B cell (primary cell): Measurements from ENCODE around the gene CEP170. TPM values are rescaled to one million over a fixed set of nuclear protein-coding genes. Genes with fewer than 3 reads are reported as not detected.

ENCODE experiments used
- ATAC-seq: fragments of 200-7000 bp; cut with Tn5 transposase; one replicate; pipeline ENCODE4 v1.10.0; 2021; ENCODE audit warnings: low read depth, mild to moderate bottlenecking, moderate number of reproducible peaks, moderate library complexity
- CTCF ChIA-PET: fragments of 350-600 bp; sonication (Branson Sonifier 250); formaldehyde crosslinking; loops from one replicate; lab custom pipeline; 2021; ENCODE audit warnings: antibody characterized with exemption, inconsistent platforms; lab: Charles Lee
- POLR2A ChIA-PET: fragments of 350-600 bp; sonication (Branson Sonifier 250); formaldehyde crosslinking; loops from one replicate; lab custom pipeline; 2021; ENCODE audit warnings: antibody characterized with exemption; lab: Charles Lee
- DNase-seq: peaks from one replicate; pipeline ENCODE4 v3.0.0; 2013
- H2AFZ ChIP-seq: 2 replicates; pipeline ENCODE4 v1.6.1; 2012; ENCODE audit warnings: mild to moderate bottlenecking, low read depth, low read length; ENCODE audit not compliant: insufficient read depth, poor library complexity, severe bottlenecking
- H3K27ac ChIP-seq, 2 donors: 1 replicate in 1 of 2; 2 replicates in 1 of 2; pipeline ENCODE4 v1.5.1; 2012 to 2013; ENCODE audit warnings: low read length in 2 of 2, mild to moderate bottlenecking in 2 of 2, moderate library complexity in 1 of 2
- H3K27me3 ChIP-seq, 4 experiments: fragments of 200-600 bp in 1 of 4; sonication (generic) in 1 of 4; replicated peaks in 1 of 4; 1 replicate in 2 of 4; 2 replicates in 2 of 4; pipeline versions ENCODE4 v1.6.1 to v1.7.0; 2013 to 2016; ENCODE audit warnings: low read length in 3 of 4, mild to moderate bottlenecking in 2 of 4, mixed read lengths in 1 of 4, moderate library complexity in 1 of 4; ENCODE audit not compliant: insufficient read depth in 4 of 4, control insufficient read depth in 3 of 4; ENCODE audit errors: control extremely low read depth in 1 of 4
- H3K36me3 ChIP-seq, 2 experiments: replicated peaks in 1 of 2; 1 replicate in 1 of 2; 2 replicates in 1 of 2; pipeline versions ENCODE4 v1.6.1 to v1.7.1; 2013; ENCODE audit warnings: low read length in 1 of 2; ENCODE audit not compliant: insufficient read depth in 2 of 2, control insufficient read depth in 1 of 2; ENCODE audit errors: control extremely low read depth in 1 of 2, extremely low read depth in 1 of 2
- H3K4me1 ChIP-seq, 2 donors: fragments of 200-600 bp in 1 of 2; sonication (generic) in 1 of 2; 1 replicate in 1 of 2; 2 replicates in 1 of 2; pipeline versions ENCODE4 v1.5.1 to v1.6.1; 2013 to 2017; ENCODE audit warnings: low read length in 2 of 2; ENCODE audit not compliant: control insufficient read depth in 2 of 2, insufficient read depth in 2 of 2
- H3K4me2 ChIP-seq: replicated peaks from 2 replicates; pipeline ENCODE3; 2012; ENCODE audit warnings: mild to moderate bottlenecking, low read depth, low read length; ENCODE audit not compliant: poor library complexity, severe bottlenecking
- H3K4me3 ChIP-seq, 5 experiments: fragments of 200-600 bp in 1 of 5; sonication (generic) in 1 of 5; 1 replicate in 3 of 5; 2 replicates in 2 of 5; pipeline versions ENCODE4 v1.5.1 to v1.7.0; 2011 to 2016; ENCODE audit warnings: low read length in 4 of 5, mild to moderate bottlenecking in 4 of 5, low read depth in 2 of 5, control low read depth in 1 of 5, moderate library complexity in 1 of 5; ENCODE audit not compliant: insufficient read depth in 1 of 5; ENCODE audit errors: control extremely low read depth in 1 of 5, extremely low read depth in 1 of 5
- H3K79me2 ChIP-seq: fragments of 200-600 bp; sonication (generic); one replicate; pipeline ENCODE4 v1.6.0; 2016; ENCODE audit warnings: low read length; ENCODE audit not compliant: control insufficient read depth, insufficient read depth
- H3K9ac ChIP-seq: fragments of 200-600 bp; sonication (generic); 2 replicates; pipeline ENCODE4 v1.6.1; 2017; ENCODE audit warnings: mild to moderate bottlenecking, low read length, moderate library complexity
- H3K9me3 ChIP-seq, 3 donors: one replicate each; pipeline versions ENCODE4 v1.6.1 to v1.7.1; 2013; ENCODE audit warnings: low read length in 2 of 3; ENCODE audit not compliant: control insufficient read depth in 2 of 3, insufficient read depth in 1 of 3; ENCODE audit errors: control extremely low read depth in 1 of 3
- H4K20me1 ChIP-seq: 2 replicates; pipeline ENCODE4 v1.6.0; 2012; ENCODE audit warnings: mild to moderate bottlenecking, low read length; ENCODE audit not compliant: insufficient read depth, control insufficient read depth, poor library complexity, severe bottlenecking
- H3K27ac Mint-ChIP-seq: one replicate; pipeline ENCODE4 v1.8.0; 2021; ENCODE audit warnings: mixed read lengths
- H3K27me3 Mint-ChIP-seq: one replicate; pipeline ENCODE4 v1.8.0; 2021; ENCODE audit warnings: mixed read lengths
- H3K4me1 Mint-ChIP-seq: one replicate; pipeline ENCODE4 v1.8.0; 2021; ENCODE audit warnings: mixed read lengths
- H3K4me3 Mint-ChIP-seq: one replicate; pipeline ENCODE4 v1.8.0; 2021; ENCODE audit warnings: mixed read lengths
- H3K9me3 Mint-ChIP-seq: one replicate; pipeline ENCODE4 v1.8.0; 2022; ENCODE audit warnings: mixed read lengths; ENCODE audit not compliant: insufficient read depth
- CTCF ChIP-seq: fragments of 200-600 bp; IDR thresholded peaks from one replicate; pipeline ENCODE4 v1.8.0; 2022; ENCODE audit warnings: antibody characterized with exemption, mild to moderate bottlenecking
- EZH2 ChIP-seq: IDR thresholded peaks from 2 replicates; pipeline ENCODE4 v1.6.1; 2012; ENCODE audit warnings: borderline replicate concordance, low read depth, mild to moderate bottlenecking, moderate library complexity, low read length; ENCODE audit not compliant: insufficient read depth, poor library complexity, severe bottlenecking
- WGBS: methylation state at CpG from one replicate; pipeline ENCODE4 v1.1.5; 2013; ENCODE audit warnings: missing lambda C conversion rate; ENCODE audit not compliant: insufficient coverage; 5-methylcytosine and 5-hydroxymethylcytosine counted together
- intact Hi-C: fragments of 100-400 bp; cut with micrococcal nuclease; formaldehyde crosslinking; loops from one replicate; pipeline ENCODE4 v1.10.0; 2022
- polyA plus RNA-seq: library from polyadenylated mRNA; depleted of rRNA; stranded (reverse); fragments of >200 nt; gene quantifications from 2 replicates; pipeline ENCODE4 v1.2.3, GENCODE V29; 2012
- total RNA-seq, 2 donors: library from RNA; stranded (reverse); fragments of 120-200 nt in 1 of 2; gene quantifications; 1 replicate in 1 of 2; 2 replicates in 1 of 2; pipeline versions ENCODE4 v1.2.3 to v1.2.4, GENCODE V29; 2013 to 2022

CEP170 gene
- total and polyA plus RNA-seq, 2 donors (not counting 1 experiment from before 2014, with no cell fraction given), result 27.3 to 145 TPM

GRCh38 chr1:243281672-243282071, 26.6 kb upstream of the CEP170 start:
- peaks cover 0 to 1% of the 10 kb centered on the region in 2 experiments for H3K36me3 ChIP-seq
- no peak overlapping the region for H3K27ac ChIP-seq
- no peak overlapping the region for H3K27ac Mint-ChIP-seq
- ATAC-seq (no peak), DNase-seq (no peak)
- peaks cover 2% of the 10 kb centered on the region for H3K9me3 Mint-ChIP-seq
- H4K20me1 ChIP-seq, result no peaks in the 10 kb centered on the region
- H3K79me2 ChIP-seq, result peaks cover 7% of the 10 kb centered on the region
- H3K27me3 ChIP-seq, result no peaks in the 10 kb centered on the region
- no peak overlapping the region for H3K4me2 ChIP-seq
- peaks cover 24% of the 10 kb centered on the region for H3K4me1 Mint-ChIP-seq
- ChIA-PET CTCF (no interaction called here), POLR2A (no interaction called here)
- H3K9me3 ChIP-seq, result peaks cover 0 to 9% (median 4%) of the 10 kb centered on the region in 3 donors
- H3K4me1 ChIP-seq, result peaks cover 7 to 10% of the 10 kb centered on the region in 2 donors
- WGBS, result 100% methylated on average over 1 of the region's 5 CpGs
- H3K4me3 Mint-ChIP-seq, result no peak overlapping the region
- no peak for TF ChIP-seq EZH2
- TF ChIP-seq CTCF, result no peak
- H3K27me3 Mint-ChIP-seq, result no peaks in the 10 kb centered on the region
- H3K9ac ChIP-seq, result no peak overlapping the region
- H2AFZ ChIP-seq, result no peak overlapping the region
- intact Hi-C loops, result no loop called here
- no peak overlapping the region for H3K4me3 ChIP-seq

GRCh38 chr1:243280571-243281129, 25.6 kb upstream of the CEP170 start:
- Histone ChIP-seq H3K4me1 (peaks cover 0 to 4% of the 10 kb centered on the region in 2 donors), H3K27me3 (no peaks in the 10 kb centered on the region), H3K27ac (no peak overlapping the region), H3K9me3 (peaks cover 0 to 9% (median 4%) of the 10 kb centered on the region in 3 donors), H3K79me2 (peaks cover 7% of the 10 kb centered on the region), H2AFZ (no peak overlapping the region), H3K4me2 (no peak overlapping the region), H3K36me3 (peaks cover 0 to 11% of the 10 kb centered on the region in 2 experiments), H4K20me1 (no peaks in the 10 kb centered on the region), H3K4me3 (no peak overlapping the region), H3K9ac (no peak overlapping the region)
- intact Hi-C loops, result no loop called here
- ChIA-PET POLR2A (no interaction called here), CTCF (no interaction called here)
- ATAC-seq (no peak), DNase-seq (no peak)
- no peaks in the 10 kb centered on the region for H3K27me3 Mint-ChIP-seq
- no peak for TF ChIP-seq CTCF
- TF ChIP-seq EZH2, result no peak
- peaks cover 15% of the 10 kb centered on the region for H3K4me1 Mint-ChIP-seq
- peaks cover 2% of the 10 kb centered on the region for H3K9me3 Mint-ChIP-seq
- WGBS, result 100% methylated on average over 1 of the region's 3 CpGs
- H3K27ac Mint-ChIP-seq, result peak overlapping the region; percentile 74
- no peak overlapping the region for H3K4me3 Mint-ChIP-seq
